NCI-H526 treated with DMSO at 0.1 percent for 48 hours (cell line): ENCODE measurements around the gene ITPKC.
A peak's percentile ranks its signal among the peaks of the same experiment; 100 is the strongest.

Source experiments
- DNase-seq: peaks from one replicate; lab custom pipeline; 2025; lab: John Stamatoyannopoulos, UW

Gene ITPKC

GRCh38 chr19:40716482-40717324 is at the start of gene ITPKC, which contains the start of gene COQ8B:
Gene ITPKC, plus strand, starts transcription at chr19:40717112. Its CDS starts 24 bp downstream, at chr19:40717136.
Gene COQ8B, minus strand, starts transcription at chr19:40716886. Its CDS starts 2,254 bp downstream, at chr19:40714632.
- DNase-seq = peak; percentile 86

DNA sequence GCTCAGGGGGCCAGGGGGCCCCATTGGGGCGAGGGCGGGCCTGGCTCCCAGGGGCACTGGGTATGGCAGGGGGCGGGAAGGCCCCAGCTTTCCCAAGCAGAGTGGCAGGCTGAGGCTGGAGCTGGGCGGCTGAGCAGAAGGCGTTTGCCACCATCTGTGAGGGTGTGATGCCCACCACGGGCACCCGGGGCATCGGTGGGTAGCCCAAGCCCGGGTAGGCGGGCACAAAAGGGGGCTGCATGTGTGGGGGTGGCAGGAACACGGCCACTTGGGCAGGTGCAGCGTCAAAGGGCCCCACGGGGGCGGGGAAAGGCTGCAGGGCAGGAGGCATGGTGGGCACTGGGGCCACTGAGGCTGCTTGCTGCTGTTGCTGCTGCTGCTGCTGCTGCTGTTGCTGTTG is 49.3 kb upstream of the ITPKC start:
- no peak for DNase-seq

GRCh38 chr19:40668991-40669614 is 47.8 kb upstream of the ITPKC start:
- no peak for DNase-seq

DNA sequence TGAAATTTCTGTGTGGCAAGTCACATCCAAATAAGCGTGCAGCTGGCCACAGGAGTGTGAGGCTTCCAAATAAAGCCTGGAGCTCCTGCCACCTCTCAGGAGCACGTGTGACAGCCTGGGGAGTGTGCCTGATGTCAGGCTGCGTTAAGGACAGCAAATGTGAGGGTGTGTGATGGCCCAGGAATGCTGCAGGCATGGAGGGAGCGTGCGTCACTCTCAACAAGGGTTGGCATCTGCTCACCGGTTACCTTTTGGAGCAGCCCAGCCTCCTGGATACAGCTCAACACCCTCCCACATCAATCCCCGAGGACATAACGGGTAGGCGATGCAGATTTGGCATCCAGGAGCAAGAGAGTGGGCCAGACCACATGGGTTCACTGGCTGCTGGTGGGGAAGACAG is 45.5 kb upstream of the ITPKC start:
- no peak for DNase-seq

DNA sequence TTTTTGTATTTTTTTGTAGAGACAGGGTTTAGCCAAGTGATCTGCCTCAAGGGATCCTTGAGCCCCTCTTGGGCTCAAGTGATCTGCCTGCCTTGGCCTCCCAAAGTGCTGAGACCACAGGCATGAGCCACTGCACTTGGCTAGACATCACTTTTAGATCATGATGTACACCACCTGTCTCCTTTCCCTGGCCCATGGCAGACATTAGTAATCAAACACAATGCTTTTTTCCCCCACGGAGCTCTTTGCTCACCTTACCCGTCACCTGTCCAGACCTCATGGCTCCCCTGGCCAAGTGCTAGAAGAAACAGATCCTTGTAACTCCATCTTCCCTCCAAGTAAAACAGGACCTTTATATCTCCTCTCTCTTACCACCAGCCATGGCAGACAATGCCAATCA is 44.9 kb upstream of the ITPKC start:
- no peak for DNase-seq

DNA sequence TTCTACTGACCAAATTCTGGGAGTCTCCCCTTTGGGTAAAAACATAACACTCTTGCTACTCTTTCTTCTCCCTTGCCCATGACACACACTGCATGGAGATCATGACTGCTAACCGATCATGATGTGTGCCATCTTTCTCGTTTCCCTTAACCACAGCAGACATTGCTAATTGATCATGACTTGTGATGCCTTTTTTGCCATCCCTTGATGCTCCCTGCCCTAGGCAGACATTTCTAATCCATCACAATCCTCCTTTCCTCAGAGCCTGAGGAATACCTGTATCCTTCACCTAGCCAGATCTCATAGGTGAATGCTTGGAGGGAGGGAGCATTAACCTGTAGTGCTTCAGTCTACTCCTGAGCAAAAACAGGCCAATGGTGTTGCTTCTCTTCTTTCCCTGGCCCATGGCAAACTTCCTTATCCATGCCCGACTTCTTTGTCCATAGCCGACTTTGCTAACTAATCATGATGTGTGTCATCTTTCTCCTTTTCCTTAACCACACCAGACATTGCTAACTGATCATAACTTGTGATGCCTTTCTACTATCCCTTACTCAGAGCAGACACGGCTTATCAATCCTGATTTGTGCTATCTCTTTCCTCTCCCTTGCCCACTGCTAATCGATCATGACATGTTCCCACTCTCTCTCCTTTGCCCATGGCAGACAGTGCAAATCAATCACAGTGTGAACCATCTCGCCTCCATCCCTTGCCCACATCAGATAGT is 44.2 kb upstream of the ITPKC start:
- DNase-seq = no peak

DNA sequence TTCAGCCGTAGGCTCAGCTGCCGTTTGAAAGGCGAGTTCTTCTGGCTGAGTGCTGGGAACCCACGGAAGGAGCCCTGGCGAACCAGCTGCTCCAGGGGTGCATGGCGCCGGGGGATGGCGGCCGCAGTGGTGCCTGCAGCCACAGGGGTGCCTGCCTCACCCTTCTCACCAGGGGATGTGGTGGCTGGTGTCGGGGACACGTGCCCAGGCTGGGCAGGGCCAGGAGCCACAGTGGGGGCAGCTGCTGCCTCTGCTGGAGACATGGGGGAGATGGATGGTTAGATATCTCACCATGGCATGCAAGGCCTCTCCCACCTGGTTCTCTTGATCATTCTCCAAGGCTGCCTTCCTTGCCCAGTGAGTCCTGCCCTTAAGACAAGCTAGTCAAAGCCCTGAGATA is 43.5 kb upstream of the ITPKC start:
- no peak for DNase-seq

GRCh38 chr19:40674291-40674690 is 42.6 kb upstream of the ITPKC start:
- no peak for DNase-seq

DNA sequence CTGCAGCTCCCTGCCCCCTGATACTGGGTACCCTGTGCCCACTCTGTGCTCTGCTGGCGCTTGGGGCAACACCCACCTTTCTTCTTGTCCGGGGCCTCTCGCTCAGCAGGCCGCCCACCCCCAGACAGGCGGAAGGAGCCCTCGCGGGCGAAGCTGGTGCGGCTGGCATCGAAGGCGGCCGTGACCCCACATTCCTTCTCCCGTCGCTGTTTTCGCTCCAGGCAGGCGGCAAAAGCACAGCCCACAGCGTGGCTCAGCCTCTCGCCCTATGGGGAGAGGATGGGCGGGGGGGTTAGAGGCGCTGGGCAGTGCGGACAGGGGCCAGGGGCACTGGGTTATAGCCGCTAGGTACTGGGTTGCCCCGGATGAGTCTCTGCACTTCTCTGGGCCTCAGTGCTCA is 39.8 kb upstream of the ITPKC start:
- no peak for DNase-seq

GRCh38 chr19:40681039-40681438 is 35.9 kb upstream of the ITPKC start:
- DNase-seq = no peak

DNA sequence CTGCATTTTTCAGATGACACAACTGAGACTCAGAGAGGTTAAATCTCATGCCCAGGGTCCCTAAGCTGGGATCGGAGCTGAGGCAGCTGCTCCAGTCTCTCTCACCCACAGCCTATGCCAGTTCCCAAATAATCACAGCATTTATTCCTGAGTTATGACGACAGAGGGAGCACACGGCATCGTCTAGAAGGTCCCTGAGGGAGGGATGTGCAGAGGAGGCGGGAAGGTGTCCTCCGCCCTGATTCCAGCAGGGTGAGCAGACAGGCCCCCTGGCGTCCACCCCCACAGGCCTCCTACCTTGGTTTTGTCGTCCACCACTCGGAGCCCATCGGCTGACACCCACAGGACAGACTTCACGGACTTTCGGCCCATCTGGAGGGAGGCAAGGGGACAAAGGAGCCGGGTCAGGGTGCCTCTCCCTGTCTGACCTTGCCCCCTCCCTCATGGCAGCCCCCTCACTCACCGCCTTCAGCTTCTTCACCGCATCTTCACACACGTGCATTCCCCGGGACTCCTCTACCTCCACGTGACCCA is 34.4 kb upstream of the ITPKC start:
- DNase-seq = peak; percentile 21

DNA sequence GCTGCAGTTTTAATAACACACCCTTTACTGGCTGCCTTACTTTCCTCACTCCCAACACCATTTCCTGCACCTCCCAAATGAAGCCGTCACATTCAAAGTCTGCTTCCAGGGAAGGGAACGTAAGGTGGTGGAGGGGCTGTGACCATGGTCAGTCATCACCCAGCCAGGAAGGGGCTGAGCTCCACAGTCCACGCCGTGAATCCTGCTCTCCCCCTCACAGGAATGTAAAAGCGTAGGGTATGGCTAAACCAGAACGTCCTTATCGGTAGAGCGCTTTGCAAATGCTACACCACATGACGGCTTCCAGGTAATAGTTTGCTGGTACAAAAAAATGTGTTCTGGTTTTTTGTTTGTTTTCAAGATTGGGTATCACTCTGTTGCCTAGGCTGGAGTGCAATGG is 33.5 kb upstream of the ITPKC start:
- no peak for DNase-seq

GRCh38 chr19:40684280-40684679 is 32.6 kb upstream of the ITPKC start:
- DNase-seq = no peak

- DNase-seq = no peak
These were observed 31.8 kb upstream of the ITPKC start for GRCh38 chr19:40685016-40685526.

DNA sequence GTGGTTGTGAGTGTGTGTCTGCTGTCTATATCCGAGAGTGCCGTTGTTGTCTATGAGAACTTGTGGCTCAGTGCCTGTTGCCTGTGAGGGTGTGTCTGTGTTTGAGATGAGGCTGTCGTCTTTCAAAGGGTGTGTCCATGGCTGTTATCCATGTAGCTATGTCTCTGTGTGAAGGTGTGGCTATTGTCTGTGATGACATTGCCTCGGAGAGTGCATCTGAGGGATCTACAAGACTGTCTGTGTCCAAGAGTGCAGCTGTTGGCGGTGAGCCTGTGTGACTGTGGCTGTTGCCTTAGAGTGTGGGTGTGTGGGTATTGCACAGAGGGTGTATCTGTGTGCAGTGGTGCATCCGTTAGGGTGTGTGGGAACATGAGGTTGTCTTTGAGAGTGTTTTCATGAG is 31.3 kb upstream of the ITPKC start:
- DNase-seq = no peak

GRCh38 chr19:40686882-40687524 is 29.9 kb upstream of the ITPKC start:
- no peak for DNase-seq

DNA sequence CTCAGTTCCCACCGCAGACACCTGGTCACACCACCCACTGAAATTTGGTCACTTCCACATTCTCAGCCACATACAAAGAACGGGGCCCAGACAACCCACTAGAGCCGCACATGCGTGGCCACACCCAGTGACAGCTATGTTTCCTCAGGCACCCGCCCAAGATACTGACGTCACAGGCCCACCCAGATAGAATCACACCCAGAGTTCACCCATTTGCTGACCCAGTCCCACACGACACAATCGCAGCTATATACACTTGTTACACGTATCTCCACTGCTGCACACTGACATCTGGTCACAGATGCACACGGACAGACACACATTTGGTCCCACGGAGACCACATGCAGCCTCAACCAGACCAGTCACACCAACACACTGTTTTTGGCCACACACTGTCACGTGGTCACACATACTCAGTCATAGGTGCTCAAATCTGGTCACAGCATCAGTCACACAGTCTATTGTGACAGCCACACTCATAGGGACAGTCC is 29.3 kb upstream of the ITPKC start:
- DNase-seq = no peak

DNA sequence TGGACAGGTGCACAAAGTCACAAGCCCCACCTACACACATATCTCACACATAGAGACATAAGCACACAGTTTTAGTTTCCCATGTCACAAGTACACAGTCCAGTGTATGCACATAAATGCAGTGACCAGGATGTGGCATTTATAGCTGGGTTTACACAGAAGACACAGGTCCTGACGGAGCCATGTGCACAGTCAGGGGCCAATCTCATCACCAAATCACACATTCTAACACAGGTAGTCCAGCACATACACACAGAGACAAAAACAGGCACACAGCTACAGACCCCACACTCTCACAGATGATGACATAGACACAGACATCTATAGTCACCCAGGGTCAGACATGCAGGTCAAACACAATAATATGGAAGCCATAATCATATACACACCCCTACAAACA is 28.6 kb upstream of the ITPKC start:
- no peak for DNase-seq

GRCh38 chr19:40688987-40689338 is 27.9 kb upstream of the ITPKC start:
- DNase-seq = no peak

- DNase-seq = no peak
These were observed 27.4 kb upstream of the ITPKC start for GRCh38 chr19:40689339-40690049.

DNA sequence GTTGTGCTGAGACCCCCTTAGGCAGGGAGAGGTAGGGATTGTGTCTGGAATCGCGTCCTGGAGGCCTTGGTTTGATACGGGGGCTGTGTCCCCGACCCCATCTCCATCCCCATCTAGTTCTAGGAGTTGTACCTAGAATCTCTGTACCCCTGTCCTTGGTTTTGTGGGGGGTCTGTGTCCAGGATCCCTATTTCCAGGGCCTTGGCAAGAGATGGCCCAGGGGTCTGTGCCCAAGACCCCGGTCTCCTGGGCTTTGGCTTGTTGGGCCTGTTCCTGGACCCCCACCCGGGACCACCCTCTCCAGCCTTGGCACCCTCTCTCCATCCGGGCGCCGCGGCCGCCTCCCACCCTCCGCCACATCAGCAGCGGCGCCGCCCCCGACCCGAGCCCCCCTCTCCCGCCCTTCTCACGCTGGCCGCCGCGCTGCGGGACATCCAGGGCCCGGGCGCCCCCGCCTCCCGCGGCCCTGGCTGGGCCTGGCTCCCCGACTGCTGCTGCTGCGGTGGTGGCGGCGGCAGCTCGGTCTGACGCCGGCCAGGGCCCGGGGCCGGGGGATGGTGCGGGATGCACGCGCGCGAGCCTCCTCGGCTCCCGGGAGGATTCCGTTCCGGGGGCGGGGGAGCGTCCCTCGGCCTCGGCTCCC is 26.7 kb upstream of the ITPKC start, which contains the start of gene NUMBL:
TSS of gene NUMBL (minus strand) at position 602 of the 643 bp plus-strand sequence. CDS start at position 434, 168 bp downstream.
- DNase-seq = no peak
